Measurements from ENCODE around the gene HEATR5A. TPM values are rescaled to one million over a fixed set of nuclear protein-coding genes. Genes with fewer than 3 reads are reported as not detected.
"Not testable (repeated sequence)": the region's sequence is repeated elsewhere in the genome, so short reads cannot be mapped to it uniquely, and the experiment has no call there.

HEATR5A gene
- total RNA-seq, 8 experiments from 2014 or later = 9.2 to 54.6 (median 22.9) TPM

DNA sequence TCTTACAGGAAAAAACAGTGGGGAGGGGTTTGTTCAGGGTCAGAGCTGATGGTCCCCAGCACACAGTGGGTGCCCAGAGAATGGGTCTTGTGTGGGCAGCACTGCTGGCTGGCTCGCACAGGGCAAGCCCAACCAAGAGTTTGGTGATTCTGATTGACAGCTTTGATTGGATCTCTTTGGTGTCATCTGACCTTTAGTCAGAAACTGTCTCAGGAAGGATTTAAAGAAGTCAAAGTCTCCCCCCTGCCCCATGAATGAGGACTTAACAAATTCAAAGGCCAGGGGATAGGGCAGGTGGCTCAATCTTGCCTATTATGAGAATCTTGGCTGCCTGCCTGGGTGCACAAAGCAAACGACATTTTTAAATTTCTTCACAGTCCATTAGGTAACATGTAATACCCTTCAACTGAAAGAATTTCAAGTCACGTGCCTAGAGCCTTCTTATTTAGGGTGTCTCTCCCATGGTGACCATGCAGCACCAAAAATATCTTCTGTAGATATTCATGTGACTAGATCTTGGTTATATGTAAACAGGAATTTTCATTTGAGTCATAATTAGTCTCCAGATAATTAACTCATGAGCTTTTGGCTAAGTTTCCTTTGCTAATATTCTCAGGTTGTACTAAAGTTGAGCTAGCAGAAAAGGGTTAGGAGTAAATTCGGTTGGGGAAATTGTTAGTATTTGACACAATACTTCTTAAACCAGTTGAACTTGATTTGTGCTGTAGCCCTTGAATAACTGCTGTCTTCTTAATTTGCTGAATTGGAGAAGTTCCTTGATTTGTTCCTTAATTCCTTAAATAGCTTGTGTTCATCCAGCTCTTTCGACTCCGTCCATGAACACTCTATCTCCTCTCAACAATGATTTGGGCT lies 158.3 kb downstream of the HEATR5A start:
- Histone ChIP-seq H3K4me1 (replicated peaks in 1 of 2) (peaks cover 0 to 13% of the 10 kb centered on the region in 2 donors), H3K4me3 (no peak overlapping the region), H3K27ac (no peak overlapping the region)
- WGBS, 10 experiments = 15 to 100% (median 67%) methylated on average over 1 to 6 of the region's 6 CpGs; no CpG with 5 or more reads in 1 of the 10 experiments
- in situ Hi-C loops (cut with MboI; ENCODE audit: low pct_unique_long_range_greater_than_20kb in 2 of 9, low sequenced_read_pairs in 9 of 9, unreplicated experiment in 9 of 9) = no loop called here
- peak in 7 of 8 experiments; percentile 3 to 73 (median 30) for ATAC-seq (replicated peaks in 6 of 8)

GRCh38 chr14:31261523-31261858 lies 158.9 kb downstream of the HEATR5A start:
- Histone ChIP-seq H3K4me1 (replicated peaks in 1 of 2) (peaks cover 0 to 13% of the 10 kb centered on the region in 2 donors), H3K27ac (no peak overlapping the region), H3K4me3 (no peak overlapping the region)
- WGBS, 10 experiments = 73 to 100% (median 95%) methylated on average over 2 to 3 of the region's 3 CpGs; no CpG with 5 or more reads in 3 of the 10 experiments
- in situ Hi-C loops (cut with MboI; ENCODE audit: low pct_unique_long_range_greater_than_20kb in 2 of 9, low sequenced_read_pairs in 9 of 9, unreplicated experiment in 9 of 9) = no loop called here
- no peak for ATAC-seq (replicated peaks in 6 of 8)

DNA sequence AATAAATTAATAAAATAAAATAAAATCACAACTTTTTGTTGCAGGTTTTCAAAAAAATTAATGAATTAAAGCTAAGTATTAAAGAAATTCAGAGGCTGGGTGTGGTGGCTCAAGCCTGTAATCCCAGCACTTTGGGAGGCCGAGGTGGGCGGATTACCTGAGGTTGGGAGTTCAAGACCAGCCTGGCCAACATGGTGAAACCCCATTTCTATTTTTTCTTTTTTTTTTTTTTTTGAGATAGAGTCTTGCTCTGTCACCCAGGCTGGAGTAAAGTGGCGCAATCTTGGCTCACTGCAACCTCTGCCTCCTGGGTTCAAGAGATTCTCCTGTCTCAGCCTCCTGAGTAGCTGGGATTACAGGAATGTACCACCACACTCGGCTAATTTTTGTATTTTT lies 161.3 kb downstream of the HEATR5A start:
- H3K4me1 ChIP-seq (replicated peaks in 1 of 2) = peaks cover 0 to 13% of the 10 kb centered on the region in 2 donors
- H3K27ac ChIP-seq; in situ Hi-C loops (cut with MboI; ENCODE audit: low pct_unique_long_range_greater_than_20kb in 2 of 9, low sequenced_read_pairs in 9 of 9, unreplicated experiment in 9 of 9); H3K4me3 ChIP-seq; ATAC-seq (replicated peaks in 6 of 8): not testable (repeated sequence)
- 60 to 100% (median 100%) methylated on average over 1 to 4 of the region's 4 CpGs; no CpG with 5 or more reads in 1 of the 10 experiments for WGBS, 10 experiments

- H3K27ac ChIP-seq = no peak overlapping the region
- no peak for ATAC-seq (replicated peaks in 6 of 8)
- in situ Hi-C loops (cut with MboI; ENCODE audit: low pct_unique_long_range_greater_than_20kb in 2 of 9, low sequenced_read_pairs in 9 of 9, unreplicated experiment in 9 of 9) = no loop called here
- no peak overlapping the region for H3K4me3 ChIP-seq
- H3K4me1 ChIP-seq (replicated peaks in 1 of 2) = peaks cover 0 to 13% of the 10 kb centered on the region in 2 donors
- 80 to 100% (median 93%) methylated on average over 1 to 3 of the region's 3 CpGs; no CpG with 5 or more reads in 3 of the 10 experiments for WGBS, 10 experiments
These were observed 161.8 kb downstream of the HEATR5A start for GRCh38 chr14:31258427-31259039.

DNA sequence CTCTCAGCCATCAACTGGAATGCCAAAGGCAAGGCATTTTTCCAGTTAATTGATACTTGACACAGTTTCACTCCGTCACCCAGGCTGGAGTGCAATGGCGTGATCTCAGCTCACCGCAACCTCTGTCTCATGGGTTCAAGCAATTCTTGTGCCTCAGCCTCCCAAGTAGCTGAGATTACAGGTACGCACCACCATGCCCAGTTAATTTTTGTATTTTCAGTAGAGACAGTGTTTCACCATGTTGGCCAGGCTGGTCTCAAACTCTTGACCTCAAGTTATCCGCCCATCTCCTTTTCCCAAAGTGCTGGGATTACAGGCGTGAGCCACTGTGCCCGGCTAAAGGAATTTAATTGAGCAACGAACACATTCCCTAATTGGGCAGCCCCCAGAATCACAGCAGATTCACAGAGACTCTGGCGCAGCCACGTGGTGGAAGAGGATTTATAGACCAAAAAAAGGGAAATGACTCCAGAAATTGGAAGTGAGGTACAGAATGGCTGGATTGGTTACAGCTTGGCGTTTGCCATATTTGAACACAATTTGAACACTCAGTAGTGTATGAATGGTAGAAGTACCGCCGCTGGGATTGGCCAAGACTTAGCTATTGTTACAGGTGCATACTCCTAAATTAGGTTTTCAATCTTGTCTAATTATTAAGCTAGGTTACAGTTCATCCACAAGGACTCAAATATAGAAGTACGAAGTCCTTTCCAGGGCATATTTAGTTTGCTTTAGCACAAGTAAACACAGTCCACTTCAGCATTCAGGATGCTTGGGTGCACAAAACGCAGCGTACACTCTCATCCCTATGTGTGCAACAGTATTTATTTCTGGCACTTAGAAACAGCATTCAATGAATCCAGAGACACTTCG lies 162.6 kb downstream of the HEATR5A start:
- 79 to 100% (median 91%) methylated on average over 1 to 13 of the region's 17 CpGs; no CpG with 5 or more reads in 1 of the 10 experiments for WGBS, 10 experiments
- H3K4me3 ChIP-seq; in situ Hi-C loops (cut with MboI; ENCODE audit: low pct_unique_long_range_greater_than_20kb in 2 of 9, low sequenced_read_pairs in 9 of 9, unreplicated experiment in 9 of 9); H3K27ac ChIP-seq; ATAC-seq (replicated peaks in 6 of 8): not testable (repeated sequence)
- H3K4me1 ChIP-seq (replicated peaks in 1 of 2) = peaks cover 0 to 13% of the 10 kb centered on the region in 2 donors

GRCh38 chr14:31257244-31257553 lies 163.2 kb downstream of the HEATR5A start:
- H3K4me3 ChIP-seq = no peak overlapping the region
- in situ Hi-C loops (cut with MboI; ENCODE audit: low pct_unique_long_range_greater_than_20kb in 2 of 9, low sequenced_read_pairs in 9 of 9, unreplicated experiment in 9 of 9) = no loop called here
- H3K27ac ChIP-seq = no peak overlapping the region
- 73 to 100% (median 82%) methylated on average over 1 of the region's 1 CpG; no CpG with 5 or more reads in 6 of the 10 experiments for WGBS, 10 experiments
- ATAC-seq (replicated peaks in 6 of 8) = no peak
- peaks cover 0 to 8% of the 10 kb centered on the region in 2 donors for H3K4me1 ChIP-seq (replicated peaks in 1 of 2)

- WGBS, 10 experiments = 60 to 92% (median 80%) methylated on average over 1 to 5 of the region's 5 CpGs; no CpG with 5 or more reads in 5 of the 10 experiments
- Histone ChIP-seq H3K27ac (no peak overlapping the region), H3K4me3 (no peak overlapping the region), H3K4me1 (replicated peaks in 1 of 2) (peaks cover 0 to 3% of the 10 kb centered on the region in 2 donors)
- no peak for ATAC-seq (replicated peaks in 6 of 8)
- in situ Hi-C loops (cut with MboI; ENCODE audit: low pct_unique_long_range_greater_than_20kb in 2 of 9, low sequenced_read_pairs in 9 of 9, unreplicated experiment in 9 of 9) = no loop called here
These were observed 163.7 kb downstream of the HEATR5A start for GRCh38 chr14:31256534-31257243.

- H3K4me3 ChIP-seq; H3K4me1 ChIP-seq (replicated peaks in 1 of 2); H3K27ac ChIP-seq; in situ Hi-C loops (cut with MboI; ENCODE audit: low pct_unique_long_range_greater_than_20kb in 2 of 9, low sequenced_read_pairs in 9 of 9, unreplicated experiment in 9 of 9); ATAC-seq (replicated peaks in 6 of 8): not testable (repeated sequence)
- 83 to 100% (median 100%) methylated on average over 1 to 3 of the region's 4 CpGs; no CpG with 5 or more reads in 1 of the 10 experiments for WGBS, 10 experiments
These were observed 164.4 kb downstream of the HEATR5A start for GRCh38 chr14:31255918-31256317.

GRCh38 chr14:31255286-31255685 lies 165.1 kb downstream of the HEATR5A start:
- in situ Hi-C loops (cut with MboI; ENCODE audit: low pct_unique_long_range_greater_than_20kb in 2 of 9, low sequenced_read_pairs in 9 of 9, unreplicated experiment in 9 of 9) = no loop called here
- no peak overlapping the region for H3K27ac ChIP-seq
- no peaks in the 10 kb centered on the region for H3K4me1 ChIP-seq (replicated peaks in 1 of 2)
- no peak overlapping the region for H3K4me3 ChIP-seq
- no peak for ATAC-seq (replicated peaks in 6 of 8)
- WGBS, 10 experiments = 83 to 100% (median 89%) methylated on average over 1 to 2 of the region's 2 CpGs; no CpG with 5 or more reads in 1 of the 10 experiments

- no peaks in the 10 kb centered on the region for H3K4me1 ChIP-seq (replicated peaks in 1 of 2)
- in situ Hi-C loops (cut with MboI; ENCODE audit: low pct_unique_long_range_greater_than_20kb in 2 of 9, low sequenced_read_pairs in 9 of 9, unreplicated experiment in 9 of 9) = no loop called here
- ATAC-seq (replicated peaks in 6 of 8) = no peak
- 73 to 100% (median 92%) methylated on average over 1 to 5 of the region's 9 CpGs; no CpG with 5 or more reads in 2 of the 10 experiments for WGBS, 10 experiments
- no peak overlapping the region for H3K4me3 ChIP-seq
- H3K27ac ChIP-seq = no peak overlapping the region
These were observed 166.4 kb downstream of the HEATR5A start for GRCh38 chr14:31253746-31254471.

DNA sequence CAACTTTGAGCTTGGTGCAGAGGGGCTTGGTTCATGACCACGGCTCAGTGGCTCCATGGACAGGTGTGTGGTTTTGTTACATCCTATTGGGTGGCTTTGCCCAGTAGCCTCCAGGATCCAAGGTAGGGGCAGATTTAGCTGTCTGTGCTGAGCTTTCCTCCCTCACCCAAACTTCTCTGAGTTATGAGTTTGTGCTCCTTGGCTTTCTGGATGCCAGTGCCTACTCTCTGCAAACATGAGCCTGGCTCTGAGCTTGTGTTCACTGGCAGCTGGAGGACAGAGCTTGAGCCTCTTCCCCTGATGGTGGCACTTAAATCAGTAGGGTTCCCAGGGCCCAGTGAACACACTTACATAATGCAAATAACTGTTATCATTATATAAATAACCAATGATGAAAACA lies 167.5 kb downstream of the HEATR5A start:
- in situ Hi-C loops (cut with MboI; ENCODE audit: low pct_unique_long_range_greater_than_20kb in 2 of 9, low sequenced_read_pairs in 9 of 9, unreplicated experiment in 9 of 9) = no loop called here
- WGBS, 10 experiments = 71% methylated on average over 1 of the region's 1 CpG; no CpG with 5 or more reads in 9 of the 10 experiments
- ATAC-seq (replicated peaks in 6 of 8) = peak in 1 of 8 experiments; percentile 39
- no peak overlapping the region for H3K27ac ChIP-seq
- no peaks in the 10 kb centered on the region for H3K4me1 ChIP-seq (replicated peaks in 1 of 2)
- H3K4me3 ChIP-seq = no peak overlapping the region
